Gastrocnemius medialis (tissue), 4 donors: ENCODE data around the gene MAST4. TPM values are rescaled to one million over a fixed set of nuclear protein-coding genes. Genes with fewer than 3 reads are reported as not detected.

Source experiments
- ATAC-seq, 2 donors: fragments of 150-250 bp; one replicate each; pipeline ENCODE4 v1.9.1; 2016
- DNase-seq, 2 donors: peaks; one replicate each; pipeline ENCODE4 v3.0.0-alpha.2; 2019
- H3K27ac ChIP-seq, 4 donors: fragments of 200-600 bp; sonication (generic); 1 replicate in 1 of 4; 2 replicates in 3 of 4; pipeline ENCODE4 v1.5.1; 2016 to 2018; ENCODE audit warnings: mild to moderate bottlenecking in 2 of 4, moderate library complexity in 1 of 4
- H3K27me3 ChIP-seq, 3 donors: fragments of 200-600 bp; sonication (generic) in 2 of 3; 1 replicate in 1 of 3; 2 replicates in 2 of 3; pipeline versions ENCODE4 v1.5.1 to v1.6.0; 2016 to 2019; ENCODE audit warnings: mild to moderate bottlenecking in 1 of 3, moderate library complexity in 1 of 3
- H3K36me3 ChIP-seq, 2 donors: fragments of 200-600 bp; sonication (generic) in 1 of 2; one replicate each; pipeline ENCODE4 v1.5.1; 2017 to 2018
- H3K4me1 ChIP-seq, 2 donors: fragments of 200-600 bp; sonication (generic) in 1 of 2; one replicate each; pipeline ENCODE4 v1.5.1; 2016 to 2017; ENCODE audit warnings: mild to moderate bottlenecking in 2 of 2
- H3K4me3 ChIP-seq, 4 donors: fragments of 200-600 bp; sonication (generic) in 3 of 4; 1 replicate in 1 of 4; 2 replicates in 3 of 4; pipeline ENCODE4 v1.5.1; 2016 to 2019; ENCODE audit warnings: mild to moderate bottlenecking in 2 of 4
- H3K9me3 ChIP-seq, 3 donors: fragments of 200-600 bp; sonication (generic) in 2 of 3; 1 replicate in 1 of 3; 2 replicates in 2 of 3; pipeline ENCODE4 v1.5.1; 2016 to 2019
- CTCF ChIP-seq, 5 experiments: fragments of 450-650 bp in 3 of 5; fragments of 200-600 bp in 2 of 5; sonication (generic) in 2 of 5; IDR thresholded peaks in 4 of 5; conservative IDR thresholded peaks in 1 of 5; 1 replicate in 4 of 5; 2 replicates in 1 of 5; pipeline ENCODE4 v1.5.1; 2016 to 2019; ENCODE audit warnings: antibody characterized with exemption in 5 of 5, mild to moderate bottlenecking in 3 of 5, moderate library complexity in 3 of 5
- POLR2A ChIP-seq, 2 donors: fragments of 450-650 bp; IDR thresholded peaks; one replicate each; pipeline ENCODE4 v1.6.1; 2017; ENCODE audit warnings: antibody characterized with exemption in 2 of 2, mild to moderate bottlenecking in 2 of 2, moderate library complexity in 2 of 2
- in situ Hi-C, 4 donors: fragments of 200-750 bp; cut with MboI; loops; one replicate each; pipeline versions ENCODE4 v1.15.0 to v1.8.0; 2017; ENCODE audit warnings: low sequenced_read_pairs in 4 of 4
- intact Hi-C: fragments of 100-400 bp; cut with DNase I; formaldehyde crosslinking; loops from one replicate; pipeline ENCODE4 v1.15.1; 2023; ENCODE audit warnings: low total_unique reads
- total RNA-seq, 4 donors: library from RNA; depleted of rRNA; stranded (reverse); fragments of >200 nt; gene quantifications; one replicate each; pipeline versions ENCODE4 v1.1.0 to v1.2.3, GENCODE V29; 2016

MAST4 gene
- total RNA-seq, 4 donors from 2014 or later, result 24.1 to 42.0 (median 38.5) TPM

- no peak overlapping the region for H3K27ac ChIP-seq
- no peaks in the 10 kb centered on the region for H3K27me3 ChIP-seq
- H3K4me1 ChIP-seq, result no peaks in the 10 kb centered on the region
- intact Hi-C loops, result no loop called here
- no peaks in the 10 kb centered on the region for H3K36me3 ChIP-seq
- TF ChIP-seq POLR2A (IDR thresholded peaks at IDR 0.05), result no peak
- no peak for TF ChIP-seq CTCF (IDR thresholded peaks at IDR 0.05 in 4 of 5, conservative IDR thresholded peaks at IDR 0.05 in 1 of 5)
- no peaks in the 10 kb centered on the region for H3K9me3 ChIP-seq
- in situ Hi-C loops, result no loop called here
- no peak overlapping the region for H3K4me3 ChIP-seq
- DNase-seq, result no peak
- no peak for ATAC-seq
These were observed 200.4 kb downstream of the MAST4 start for GRCh38 chr5:66796305-66797292.

DNA sequence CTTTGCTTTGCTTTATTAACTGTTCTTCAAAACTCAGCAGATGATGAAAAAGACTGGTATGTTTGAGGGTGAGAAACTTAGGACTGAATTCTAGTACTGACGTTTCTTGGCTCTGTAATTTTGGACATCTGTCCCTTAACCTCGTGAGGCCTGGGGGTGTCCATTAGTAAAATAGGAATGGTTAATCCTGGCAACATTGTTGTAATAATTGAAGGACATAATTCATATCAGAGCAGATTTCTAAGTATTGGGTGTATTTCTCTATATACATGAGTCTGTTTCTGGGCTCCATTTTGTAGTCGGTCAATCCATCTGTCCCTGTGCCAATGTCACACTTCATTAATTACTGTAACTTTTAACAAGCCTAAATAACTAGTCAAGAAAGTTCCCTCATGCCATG lies 206.7 kb downstream of the MAST4 start:
- DNase-seq (no peak), ATAC-seq (no peak)
- Histone ChIP-seq H3K27ac (no peak overlapping the region), H3K4me1 (no peaks in the 10 kb centered on the region), H3K36me3 (no peaks in the 10 kb centered on the region), H3K27me3 (no peaks in the 10 kb centered on the region), H3K9me3 (no peaks in the 10 kb centered on the region), H3K4me3 (no peak overlapping the region)
- intact Hi-C loops, result no loop called here
- TF ChIP-seq POLR2A (IDR thresholded peaks at IDR 0.05) (no peak), CTCF (IDR thresholded peaks at IDR 0.05 in 4 of 5, conservative IDR thresholded peaks at IDR 0.05 in 1 of 5) (no peak)
- in situ Hi-C loops, result no loop called here

GRCh38 chr5:66805514-66806430 lies 209.6 kb downstream of the MAST4 start:
- intact Hi-C loops (no loop called here), in situ Hi-C loops (no loop called here)
- H3K9me3 ChIP-seq, result no peaks in the 10 kb centered on the region
- no peaks in the 10 kb centered on the region for H3K4me1 ChIP-seq
- H3K4me3 ChIP-seq, result no peak overlapping the region
- ATAC-seq (no peak), DNase-seq (no peak)
- no peaks in the 10 kb centered on the region for H3K27me3 ChIP-seq
- H3K36me3 ChIP-seq, result no peaks in the 10 kb centered on the region
- no peak overlapping the region for H3K27ac ChIP-seq
- no peak for TF ChIP-seq CTCF (IDR thresholded peaks at IDR 0.05 in 4 of 5, conservative IDR thresholded peaks at IDR 0.05 in 1 of 5)
- TF ChIP-seq POLR2A (IDR thresholded peaks at IDR 0.05), result no peak

GRCh38 chr5:66807743-66808142 lies 211.6 kb downstream of the MAST4 start:
- ATAC-seq (peak; percentile 52 to 56), DNase-seq (no peak)
- in situ Hi-C loops, result no loop called here
- H3K9me3 ChIP-seq, result no peaks in the 10 kb centered on the region
- intact Hi-C loops, result no loop called here
- no peaks in the 10 kb centered on the region for H3K36me3 ChIP-seq
- no peaks in the 10 kb centered on the region for H3K27me3 ChIP-seq
- no peaks in the 10 kb centered on the region for H3K4me1 ChIP-seq
- no peak overlapping the region for H3K4me3 ChIP-seq
- no peak overlapping the region for H3K27ac ChIP-seq
- no peak for TF ChIP-seq POLR2A (IDR thresholded peaks at IDR 0.05)
- peak in 2 of 5 experiments; percentile 12 to 16 for TF ChIP-seq CTCF (IDR thresholded peaks at IDR 0.05 in 4 of 5, conservative IDR thresholded peaks at IDR 0.05 in 1 of 5)
